Endothelial cell (in vitro differentiated cells): ENCODE measurements around the gene UVRAG. TPM values are rescaled to one million over a fixed set of nuclear protein-coding genes. Genes with fewer than 3 reads are reported as not detected.

ENCODE experiments used
- DNase-seq: peaks from one replicate; pipeline ENCODE4 v3.0.0; 2021; ENCODE audit warnings: low spot score
- H3K27ac Mint-ChIP-seq: one replicate; pipeline ENCODE4 v1.8.0; 2021; ENCODE audit warnings: mixed read lengths, inconsistent platforms; ENCODE audit not compliant: unreplicated experiment
- H3K27me3 Mint-ChIP-seq: one replicate; pipeline ENCODE4 v1.8.0; 2021; ENCODE audit warnings: mild to moderate bottlenecking, moderate library complexity, mixed read lengths, inconsistent platforms; ENCODE audit not compliant: unreplicated experiment
- H3K36me3 Mint-ChIP-seq: one replicate; pipeline ENCODE4 v1.8.0; 2021; ENCODE audit warnings: mild to moderate bottlenecking, low read depth, mixed read lengths, inconsistent platforms; ENCODE audit not compliant: unreplicated experiment
- H3K4me1 Mint-ChIP-seq: one replicate; pipeline ENCODE4 v1.8.0; 2021; ENCODE audit warnings: mild to moderate bottlenecking, mixed read lengths, inconsistent platforms; ENCODE audit not compliant: unreplicated experiment
- H3K4me3 Mint-ChIP-seq: one replicate; pipeline ENCODE4 v1.8.0; 2021; ENCODE audit warnings: mild to moderate bottlenecking, mixed read lengths, inconsistent platforms; ENCODE audit not compliant: unreplicated experiment
- H3K9me3 Mint-ChIP-seq: one replicate; pipeline ENCODE4 v1.8.0; 2021; ENCODE audit warnings: mixed read lengths, inconsistent platforms; ENCODE audit not compliant: unreplicated experiment
- total RNA-seq: library from RNA; stranded (reverse); fragmentation: NEBNext Ultra II Directional; extraction: Animal tissue kit (Norgen Biotek cat#: 25700); gene quantifications from one replicate; pipeline ENCODE4 v1.2.1, GENCODE V29; 2021; ENCODE audit not compliant: unreplicated experiment
- TF ChIP-seq, protein P1 (sequence below): fragments of 200-600 bp; sonication (generic); IDR thresholded peaks from one replicate; pipeline ENCODE4 v1.5.0; 2021; ENCODE audit warnings: antibody characterized with exemption; ENCODE audit not compliant: unreplicated experiment

The UVRAG gene
- total RNA-seq, 1 donor from 2014 or later = 25.0 TPM

DNA sequence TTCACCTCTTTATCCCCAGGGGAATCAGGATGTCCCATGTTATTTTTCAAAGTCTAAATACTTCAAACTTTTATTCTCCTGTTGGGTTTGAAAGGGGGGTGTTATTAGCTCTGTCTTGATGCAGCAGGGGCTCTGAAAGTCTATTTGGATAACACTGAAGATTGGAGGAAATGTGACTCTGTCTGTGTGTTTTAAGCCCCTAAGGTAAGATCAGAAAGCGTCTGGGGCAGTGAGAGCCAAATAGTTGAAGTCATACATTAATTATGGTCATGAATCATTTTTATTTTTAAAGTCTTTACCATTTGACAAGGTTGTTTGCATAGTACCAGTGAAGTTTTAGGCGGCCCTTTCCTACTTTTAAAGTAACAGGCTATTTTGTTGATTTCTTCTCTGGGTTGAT is 139.0 kb downstream of the UVRAG start:
- H3K27ac Mint-ChIP-seq = no peak overlapping the region
- no peaks in the 10 kb centered on the region for H3K36me3 Mint-ChIP-seq
- TF ChIP-seq, protein P1, sequence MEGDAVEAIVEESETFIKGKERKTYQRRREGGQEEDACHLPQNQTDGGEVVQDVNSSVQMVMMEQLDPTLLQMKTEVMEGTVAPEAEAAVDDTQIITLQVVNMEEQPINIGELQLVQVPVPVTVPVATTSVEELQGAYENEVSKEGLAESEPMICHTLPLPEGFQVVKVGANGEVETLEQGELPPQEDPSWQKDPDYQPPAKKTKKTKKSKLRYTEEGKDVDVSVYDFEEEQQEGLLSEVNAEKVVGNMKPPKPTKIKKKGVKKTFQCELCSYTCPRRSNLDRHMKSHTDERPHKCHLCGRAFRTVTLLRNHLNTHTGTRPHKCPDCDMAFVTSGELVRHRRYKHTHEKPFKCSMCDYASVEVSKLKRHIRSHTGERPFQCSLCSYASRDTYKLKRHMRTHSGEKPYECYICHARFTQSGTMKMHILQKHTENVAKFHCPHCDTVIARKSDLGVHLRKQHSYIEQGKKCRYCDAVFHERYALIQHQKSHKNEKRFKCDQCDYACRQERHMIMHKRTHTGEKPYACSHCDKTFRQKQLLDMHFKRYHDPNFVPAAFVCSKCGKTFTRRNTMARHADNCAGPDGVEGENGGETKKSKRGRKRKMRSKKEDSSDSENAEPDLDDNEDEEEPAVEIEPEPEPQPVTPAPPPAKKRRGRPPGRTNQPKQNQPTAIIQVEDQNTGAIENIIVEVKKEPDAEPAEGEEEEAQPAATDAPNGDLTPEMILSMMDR = no peak
- H3K27me3 Mint-ChIP-seq = no peaks in the 10 kb centered on the region
- no peak overlapping the region for H3K4me3 Mint-ChIP-seq
- no peaks in the 10 kb centered on the region for H3K9me3 Mint-ChIP-seq
- peaks cover 2% of the 10 kb centered on the region for H3K4me1 Mint-ChIP-seq
- no peak for DNase-seq

DNA sequence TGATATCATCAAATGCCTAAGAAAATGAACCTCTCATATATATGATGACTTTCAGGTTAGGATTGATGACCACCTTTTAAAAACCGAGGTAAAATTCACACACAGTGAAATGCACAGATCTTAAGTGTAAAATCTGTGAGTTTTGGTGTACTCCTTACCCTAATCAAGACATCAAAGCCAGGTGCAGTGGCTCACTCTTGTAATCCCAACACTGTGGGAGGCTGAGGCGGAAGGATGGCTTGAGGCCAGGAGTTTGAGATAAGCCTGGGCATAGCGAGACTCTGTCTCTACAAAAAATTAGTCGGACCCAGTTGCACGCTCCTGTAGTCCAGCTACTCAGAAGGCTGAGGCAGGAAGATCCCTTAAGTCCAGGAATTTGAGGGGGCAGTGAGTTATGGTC is 140.4 kb downstream of the UVRAG start:
- TF ChIP-seq, protein P1 = no peak
- H3K27me3 Mint-ChIP-seq = no peaks in the 10 kb centered on the region
- no peaks in the 10 kb centered on the region for H3K9me3 Mint-ChIP-seq
- no peak for DNase-seq
- no peak overlapping the region for H3K27ac Mint-ChIP-seq
- no peak overlapping the region for H3K4me3 Mint-ChIP-seq
- peaks cover 2% of the 10 kb centered on the region for H3K4me1 Mint-ChIP-seq
- no peaks in the 10 kb centered on the region for H3K36me3 Mint-ChIP-seq

DNA sequence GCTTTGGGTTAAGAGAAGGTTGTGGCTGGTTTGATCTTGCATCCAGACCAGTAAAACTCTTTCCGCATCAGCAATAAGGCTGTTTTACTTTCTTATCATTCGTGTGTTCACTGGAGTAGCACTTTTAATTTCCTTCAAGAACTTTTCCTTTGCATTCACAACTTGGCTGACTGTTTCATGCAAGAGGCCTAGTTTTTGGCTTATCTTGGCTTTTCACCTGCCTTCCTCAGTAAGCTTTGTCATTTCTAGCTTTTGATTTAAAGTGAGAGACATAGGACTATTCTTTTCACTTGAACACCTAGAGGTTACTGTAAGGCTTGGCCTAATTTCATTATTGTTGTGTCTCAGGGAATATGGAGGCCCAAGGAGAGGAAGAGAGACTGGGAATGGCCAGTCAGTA is 144.5 kb downstream of the UVRAG start:
- Mint-ChIP-seq H3K27me3 (no peaks in the 10 kb centered on the region), H3K9me3 (no peaks in the 10 kb centered on the region), H3K27ac (no peak overlapping the region), H3K4me1 (peaks cover 2% of the 10 kb centered on the region), H3K36me3 (no peaks in the 10 kb centered on the region), H3K4me3 (no peak overlapping the region)
- no peak for DNase-seq
- TF ChIP-seq, protein P1 = no peak

DNA sequence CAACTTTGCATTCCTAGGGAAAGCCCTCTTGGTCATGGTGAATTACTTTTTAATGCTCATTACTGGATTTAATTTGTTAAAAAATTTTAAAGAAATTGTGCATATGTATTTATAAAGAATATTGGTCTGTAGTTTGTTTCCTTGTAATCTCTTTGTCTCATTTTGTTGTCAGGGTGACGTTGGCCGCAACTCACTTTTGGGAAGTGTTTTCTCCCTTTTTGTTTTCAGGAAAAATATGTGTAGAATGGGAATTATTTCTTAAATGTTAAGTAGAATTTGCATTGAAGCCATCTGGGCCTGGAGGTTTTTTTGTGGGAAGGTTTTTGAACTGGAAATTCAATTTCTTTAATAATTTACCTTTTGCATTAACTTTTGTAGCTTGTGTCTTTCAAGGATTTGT is 149.1 kb downstream of the UVRAG start:
- Mint-ChIP-seq H3K4me1 (peaks cover 2% of the 10 kb centered on the region), H3K27ac (no peak overlapping the region), H3K4me3 (no peak overlapping the region), H3K36me3 (no peaks in the 10 kb centered on the region), H3K9me3 (no peaks in the 10 kb centered on the region), H3K27me3 (no peaks in the 10 kb centered on the region)
- DNase-seq = no peak
- TF ChIP-seq, protein P1 = no peak

DNA sequence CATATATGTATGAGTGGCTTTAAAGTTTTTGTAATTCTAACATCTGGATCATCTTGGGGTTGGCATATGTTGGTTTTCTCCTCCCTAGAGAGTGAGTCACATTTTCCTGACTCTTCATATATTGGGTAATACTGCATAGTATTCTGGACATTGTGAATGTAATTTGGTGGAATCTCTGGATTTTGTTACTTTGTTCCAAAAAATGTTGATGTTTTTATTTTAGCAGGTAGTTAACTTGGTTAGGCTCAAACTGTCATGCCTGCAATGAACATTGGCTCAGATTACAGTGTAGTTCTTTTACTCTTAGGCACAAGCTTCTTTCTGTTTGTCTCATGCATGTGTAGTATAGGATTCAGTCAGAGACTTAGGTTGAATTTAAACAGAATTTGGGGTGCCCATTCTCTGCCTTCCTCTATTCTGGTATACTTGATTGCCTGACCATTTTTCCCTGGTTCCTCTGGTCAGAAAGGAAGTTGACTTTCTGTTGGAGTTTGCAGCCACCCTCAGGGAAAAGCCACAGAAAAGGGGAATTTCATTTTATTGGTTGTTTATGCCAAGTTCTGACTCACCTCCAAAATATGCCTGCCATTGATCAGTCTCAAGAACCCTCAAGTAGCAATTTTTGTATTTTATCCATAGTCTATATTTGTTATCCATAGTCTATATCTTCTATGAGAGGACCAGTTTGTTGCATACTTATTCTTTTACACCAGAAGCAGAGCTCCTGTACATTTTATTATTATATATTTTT is 151.7 kb downstream of the UVRAG start:
- H3K27ac Mint-ChIP-seq = no peak overlapping the region
- H3K4me1 Mint-ChIP-seq = peaks cover 2% of the 10 kb centered on the region
- no peak for DNase-seq
- no peaks in the 10 kb centered on the region for H3K9me3 Mint-ChIP-seq
- H3K36me3 Mint-ChIP-seq = no peaks in the 10 kb centered on the region
- TF ChIP-seq, protein P1 = no peak
- H3K27me3 Mint-ChIP-seq = no peaks in the 10 kb centered on the region
- no peak overlapping the region for H3K4me3 Mint-ChIP-seq
